Raji (cell line): ENCODE measurements around the gene EYA2.

ENCODE experiments used
- POLR2A ChIP-seq: IDR thresholded peaks from 2 replicates; pipeline ENCODE4 v1.6.1; 2011; ENCODE audit warnings: low read depth, low read length, control low read depth; ENCODE audit not compliant: insufficient read depth

EYA2 gene

DNA sequence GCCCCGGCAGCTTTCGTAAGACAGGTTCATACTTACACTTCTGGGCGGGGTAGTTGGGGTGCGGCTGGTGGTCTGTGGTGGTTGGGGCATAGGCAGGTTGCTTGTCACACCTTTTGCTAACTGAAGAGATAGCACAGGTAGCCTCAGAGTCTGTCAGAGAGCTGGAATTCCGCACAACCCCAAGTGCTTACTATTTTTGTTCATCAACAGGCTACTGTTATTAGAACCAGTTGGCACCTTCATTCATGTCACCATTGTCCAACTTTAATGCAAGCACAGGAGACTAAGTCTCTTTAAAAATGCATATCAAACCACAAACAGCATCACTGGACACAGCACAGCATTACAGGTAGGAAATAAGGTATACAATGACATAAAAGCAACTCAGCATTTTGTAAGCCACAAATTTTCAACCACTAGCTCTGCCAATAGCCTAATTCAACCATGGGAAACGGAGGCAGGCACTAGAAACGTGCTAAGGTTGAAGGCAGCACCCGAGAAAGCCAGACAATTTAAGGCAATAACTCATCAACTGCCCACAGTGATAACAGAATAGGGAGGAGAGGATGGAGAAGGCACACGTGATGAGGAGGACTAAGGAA, 318.1 kb downstream of the EYA2 start:
- TF ChIP-seq POLR2A = no peak

GRCh38 chr20:47213966-47214365, 319.3 kb downstream of the EYA2 start:
- TF ChIP-seq POLR2A = no peak

- TF ChIP-seq POLR2A = no peak
Measured at GRCh38 chr20:47215653-47216397, 321.2 kb downstream of the EYA2 start.

- no peak for TF ChIP-seq POLR2A
Measured at GRCh38 chr20:47216819-47217410, 322.3 kb downstream of the EYA2 start.

GRCh38 chr20:47217482-47218446, 323.1 kb downstream of the EYA2 start:
- no peak for TF ChIP-seq POLR2A

DNA sequence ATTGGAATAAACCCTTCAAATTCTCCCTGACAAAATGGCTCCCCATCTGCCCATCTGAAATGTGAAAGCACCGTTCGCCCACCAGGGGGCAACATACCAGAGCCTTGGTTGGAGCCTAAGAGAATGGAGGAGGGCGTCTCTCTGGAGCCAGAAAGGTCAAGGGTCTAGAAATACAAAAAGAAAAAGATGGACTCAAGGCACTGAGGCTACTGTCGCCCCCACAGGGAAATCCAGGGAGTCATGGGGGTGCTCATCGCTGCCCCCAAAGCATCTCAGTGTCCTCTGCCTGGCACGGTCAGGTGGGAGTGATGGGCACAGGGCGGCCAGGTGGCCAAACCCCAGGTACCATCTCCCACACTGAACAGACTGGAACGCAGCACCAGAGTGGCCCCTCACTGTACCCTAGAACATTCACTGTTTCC, 325.5 kb downstream of the EYA2 start:
- TF ChIP-seq POLR2A = no peak

DNA sequence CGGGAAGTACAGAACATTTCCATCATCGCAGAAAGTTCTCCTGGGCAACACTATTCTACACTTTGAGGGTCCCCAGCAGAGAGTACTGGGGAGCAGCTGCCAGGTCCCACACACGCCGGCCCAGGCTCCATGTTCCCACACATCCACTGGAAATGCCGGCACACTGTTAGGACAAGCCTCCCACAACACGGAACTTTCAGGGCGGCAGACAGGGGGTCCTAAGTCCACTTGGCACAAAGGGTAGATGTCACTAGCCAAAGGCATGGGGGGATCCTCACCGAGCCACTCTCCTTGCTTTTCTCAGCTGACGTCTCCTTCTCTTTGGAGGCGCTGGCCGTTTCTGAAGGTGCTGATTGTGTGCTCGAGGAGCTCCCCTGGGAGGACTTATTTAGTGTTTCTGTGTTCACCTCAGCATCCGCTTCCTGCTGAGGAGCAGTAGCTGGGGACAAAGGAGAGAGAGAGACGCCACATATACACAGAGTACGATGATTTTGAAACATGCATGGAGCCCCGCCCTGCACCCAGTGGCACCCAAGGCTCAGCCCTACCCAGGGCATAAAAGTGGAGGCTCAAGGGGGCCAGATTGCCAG, 326.5 kb downstream of the EYA2 start:
- TF ChIP-seq POLR2A = no peak

DNA sequence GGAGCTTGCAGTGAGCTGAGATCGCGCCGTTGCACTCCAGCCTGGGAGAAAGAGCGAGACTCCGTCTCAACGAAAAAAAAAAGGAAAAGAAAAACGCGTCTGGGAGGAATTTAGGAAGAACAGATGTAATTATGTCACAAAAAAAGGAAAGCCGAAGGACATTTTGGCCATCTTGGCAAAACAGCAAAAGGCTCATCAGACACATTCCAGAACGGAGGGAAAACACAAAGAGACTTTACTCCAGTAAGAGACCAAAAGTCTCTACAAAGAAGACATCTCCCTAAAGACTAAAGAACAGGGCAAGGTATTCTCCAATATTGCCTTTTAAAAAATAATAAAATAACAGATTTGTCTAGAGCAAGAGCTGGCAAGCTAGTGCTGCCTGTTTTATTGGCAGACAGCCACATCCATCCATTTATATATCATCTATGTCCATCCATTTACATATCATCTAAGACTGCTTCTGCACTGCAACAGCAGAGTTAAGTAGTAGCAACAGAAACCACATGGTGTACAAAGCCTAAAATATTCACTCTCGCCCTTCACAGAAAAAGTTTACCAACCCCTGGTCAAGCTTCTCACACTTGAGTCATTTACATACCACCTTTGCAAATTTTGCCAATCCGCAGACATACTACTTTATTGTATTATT, 328.0 kb downstream of the EYA2 start:
- no peak for TF ChIP-seq POLR2A

GRCh38 chr20:47223896-47224295, 329.3 kb downstream of the EYA2 start:
- TF ChIP-seq POLR2A = no peak

DNA sequence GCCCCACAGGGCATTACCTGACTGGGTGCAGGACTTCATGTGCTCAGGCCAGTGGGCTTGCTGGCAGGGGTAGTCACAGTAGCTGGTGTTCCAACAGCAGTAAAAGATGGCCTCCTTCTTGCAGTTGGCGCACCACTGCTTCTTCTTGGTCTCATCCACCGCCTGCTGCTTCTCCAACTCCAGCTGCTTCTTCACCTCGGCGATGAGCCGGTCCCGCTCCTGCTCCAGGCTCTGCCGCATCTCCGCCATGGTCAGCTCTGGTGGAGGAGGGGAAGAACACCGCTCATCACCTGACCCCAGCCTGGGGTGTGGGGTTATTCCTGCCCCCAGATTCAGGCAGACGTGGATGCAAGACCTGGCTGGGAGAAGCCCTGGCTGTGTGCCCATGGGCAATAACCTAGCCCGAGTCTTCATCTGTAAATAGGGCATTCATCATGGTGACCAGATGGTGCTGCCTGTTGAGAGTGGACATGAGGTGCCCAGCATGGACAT, 329.7 kb downstream of the EYA2 start:
- no peak for TF ChIP-seq POLR2A

DNA sequence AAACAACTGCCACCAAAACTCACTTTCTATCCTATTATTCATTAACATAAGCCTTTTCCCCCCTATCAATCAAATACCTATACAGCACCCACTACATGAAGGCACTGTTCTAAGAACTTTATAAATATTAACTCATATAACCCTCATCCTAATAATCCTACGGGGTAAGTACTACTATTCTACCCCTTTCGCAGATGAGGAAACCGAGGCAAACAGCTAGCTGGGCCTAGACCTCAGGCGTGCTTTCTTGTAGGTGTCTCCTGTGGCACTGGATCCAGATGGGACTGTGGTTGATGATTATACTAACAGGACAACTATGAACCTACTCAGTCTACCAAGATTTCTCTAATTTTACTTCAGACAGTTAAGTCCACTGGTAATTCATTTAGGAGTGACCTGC, 330.2 kb downstream of the EYA2 start:
- TF ChIP-seq POLR2A = no peak

- TF ChIP-seq POLR2A = no peak
Measured at GRCh38 chr20:47225458-47225857, 330.8 kb downstream of the EYA2 start.

DNA sequence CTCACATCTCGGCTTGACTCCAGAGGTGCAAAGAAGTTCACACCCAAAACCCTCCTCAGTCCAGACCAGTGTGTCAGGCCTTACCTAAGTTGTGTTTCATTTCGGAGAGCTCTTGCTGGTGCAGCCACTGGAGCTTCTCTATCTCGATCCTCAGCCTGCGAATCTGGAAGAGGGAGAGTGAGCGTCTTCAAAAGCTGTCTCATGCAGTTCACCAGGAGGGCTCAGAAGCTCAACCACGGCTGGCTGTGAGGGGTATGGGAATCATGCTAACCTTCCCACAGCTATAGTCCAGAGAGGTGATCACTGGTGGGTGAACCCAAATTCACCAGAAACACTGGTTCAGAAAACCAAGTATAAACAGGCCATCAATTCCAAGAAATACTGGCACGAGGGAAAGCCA, 332.5 kb downstream of the EYA2 start:
- no peak for TF ChIP-seq POLR2A

DNA sequence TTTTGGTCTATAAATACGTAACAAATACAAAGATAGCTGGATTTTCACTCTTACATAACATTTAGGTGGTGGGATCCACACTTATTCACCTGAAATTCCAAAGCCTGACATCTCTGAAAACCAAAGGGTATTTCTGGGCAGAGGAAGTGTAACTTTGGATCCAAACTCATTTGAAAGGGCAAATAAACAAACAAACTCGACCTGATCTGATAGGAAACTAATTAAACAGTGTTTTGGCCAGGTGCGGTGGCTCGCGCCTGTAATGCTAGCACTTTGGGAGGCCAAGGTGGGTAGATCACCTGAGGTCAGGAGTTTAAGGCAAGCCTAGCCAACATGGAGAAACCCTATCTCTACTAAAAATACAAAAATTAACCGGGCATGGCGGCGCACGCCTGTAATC, 332.9 kb downstream of the EYA2 start:
- TF ChIP-seq POLR2A = no peak
